Hepatocyte (in vitro differentiated cells): Measurements from ENCODE around the gene SLC45A2. TPM values are rescaled to one million over a fixed set of nuclear protein-coding genes. Genes with fewer than 3 reads are reported as not detected.
A peak's percentile ranks its signal among the peaks of the same experiment; 100 is the strongest.

Experiments
- DNase-seq: peaks from one replicate; pipeline ENCODE4 v3.0.0-alpha.2; 2016; ENCODE audit warnings: low spot score
- H2AFZ ChIP-seq: fragments of 200-600 bp; sonication (generic); 2 replicates; pipeline ENCODE4 v1.6.0; 2016; ENCODE audit warnings: antibody characterized with exemption, mild to moderate bottlenecking
- H3K27ac ChIP-seq: fragments of 200-600 bp; sonication (generic); 2 replicates; pipeline ENCODE4 v1.5.1; 2016; ENCODE audit warnings: mild to moderate bottlenecking
- H3K27me3 ChIP-seq: fragments of 200-600 bp; sonication (generic); 2 replicates; pipeline ENCODE4 v1.6.1; 2016
- H3K36me3 ChIP-seq: fragments of 200-600 bp; sonication (generic); replicated peaks from 2 replicates; pipeline ENCODE4 v1.5.1; 2016; ENCODE audit warnings: low read depth; ENCODE audit not compliant: insufficient read depth
- H3K4me1 ChIP-seq: fragments of 200-600 bp; sonication (generic); 2 replicates; pipeline ENCODE4 v1.5.1; 2016; ENCODE audit warnings: mild to moderate bottlenecking, moderate library complexity; ENCODE audit not compliant: insufficient read depth
- H3K4me2 ChIP-seq: fragments of 200-600 bp; sonication (generic); 2 replicates; pipeline ENCODE4 v1.6.0; 2016
- H3K4me3 ChIP-seq: fragments of 200-600 bp; sonication (generic); 2 replicates; pipeline ENCODE4 v1.5.1; 2016; ENCODE audit warnings: mild to moderate bottlenecking
- H3K79me2 ChIP-seq: fragments of 200-600 bp; sonication (generic); 2 replicates; pipeline ENCODE4 v1.6.0; 2017; ENCODE audit warnings: mild to moderate bottlenecking
- H3K9me2 ChIP-seq: fragments of 200-600 bp; sonication (generic); replicated peaks from 2 replicates; pipeline ENCODE4 v1.6.0; 2017; ENCODE audit warnings: mild to moderate bottlenecking; ENCODE audit not compliant: insufficient read depth
- H3K9me3 ChIP-seq: fragments of 200-600 bp; sonication (generic); 2 replicates; pipeline ENCODE4 v1.5.1; 2016; ENCODE audit warnings: low read depth, mild to moderate bottlenecking
- H4K20me1 ChIP-seq: fragments of 200-600 bp; sonication (generic); 2 replicates; pipeline ENCODE4 v1.6.0; 2016; ENCODE audit warnings: mild to moderate bottlenecking; ENCODE audit not compliant: insufficient read depth, poor library complexity, severe bottlenecking
- CTCF ChIP-seq: fragments of 200-600 bp; sonication (generic); IDR thresholded peaks from 2 replicates; pipeline ENCODE4 v1.5.1; 2016; ENCODE audit warnings: antibody characterized with exemption, mild to moderate bottlenecking; ENCODE audit not compliant: poor library complexity
- EZH2 ChIP-seq: fragments of 200-600 bp; sonication (generic); IDR thresholded peaks from 2 replicates; pipeline ENCODE4 v1.6.1; 2016; ENCODE audit warnings: antibody characterized with exemption, mild to moderate bottlenecking, borderline replicate concordance
- EZH2phosphoT487 ChIP-seq: fragments of 200-600 bp; sonication (generic); IDR thresholded peaks from one replicate; pipeline ENCODE4 v1.6.1; 2018; ENCODE audit warnings: antibody characterized with exemption, mild to moderate bottlenecking, low read depth, moderate library complexity; ENCODE audit not compliant: unreplicated experiment, severe bottlenecking
- WGBS: methylation state at CpG from one replicate; pipeline ENCODE4 v1.1.6; 2016; ENCODE audit warnings: low lambda C conversion rate; ENCODE audit errors: missing lambda C conversion rate; 5-methylcytosine and 5-hydroxymethylcytosine counted together
- polyA plus RNA-seq: library from polyadenylated mRNA; unstranded; fragments of >200 nt; fragmentation: Nextera tagmentation; extraction: Ambion mirVana; gene quantifications from 2 replicates; pipeline ENCODE4 v1.2.1, GENCODE V29; 2016
- total RNA-seq: library from RNA; depleted of rRNA; stranded (reverse); fragments of >200 nt; gene quantifications from 2 replicates; pipeline ENCODE4 v1.2.3, GENCODE V29; 2014

The SLC45A2 gene
- total and polyA plus RNA-seq, 2 experiments from 2014 or later: 1.4 to 1.8 TPM

- H4K20me1 ChIP-seq: no peaks in the 10 kb centered on the region
- TF ChIP-seq EZH2phosphoT487 (no peak), EZH2 (no peak), CTCF (no peak)
- H3K27ac ChIP-seq: no peak overlapping the region
- H3K27me3 ChIP-seq: no peaks in the 10 kb centered on the region
- no peak overlapping the region for H3K4me2 ChIP-seq
- H3K9me3 ChIP-seq: no peaks in the 10 kb centered on the region
- WGBS: 72% methylated on average over 1 of the region's 1 CpG
- no peaks in the 10 kb centered on the region for H3K79me2 ChIP-seq
- no peaks in the 10 kb centered on the region for H3K36me3 ChIP-seq
- no peak for DNase-seq
- H3K9me2 ChIP-seq: no peaks in the 10 kb centered on the region
- H3K4me1 ChIP-seq: peaks cover 4% of the 10 kb centered on the region
- no peak overlapping the region for H3K4me3 ChIP-seq
- no peak overlapping the region for H2AFZ ChIP-seq
Observed at GRCh38 chr5:34030048-34030447, 45.6 kb upstream of the SLC45A2 start.

DNA sequence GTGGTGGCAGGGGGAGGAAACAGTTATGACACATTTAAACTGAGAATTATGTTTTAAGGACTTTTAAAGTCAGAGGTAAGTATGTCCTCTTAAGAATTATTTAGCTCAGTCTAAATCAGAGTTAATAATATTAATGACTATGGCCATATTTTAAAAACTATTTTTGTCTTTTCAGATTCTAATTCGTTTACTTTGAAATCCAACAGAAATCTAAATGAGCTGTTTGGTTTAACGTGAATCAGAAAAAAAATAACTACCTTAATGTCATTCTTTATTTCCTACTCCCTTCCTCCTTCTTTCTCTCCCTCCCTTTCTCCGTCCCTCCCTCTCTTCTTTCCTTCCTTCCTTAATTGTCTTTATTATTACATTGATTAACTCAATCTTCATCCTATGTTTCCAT lies 43.9 kb upstream of the SLC45A2 start:
- Histone ChIP-seq H4K20me1 (no peaks in the 10 kb centered on the region), H3K79me2 (no peaks in the 10 kb centered on the region), H3K4me2 (no peak overlapping the region), H2AFZ (no peak overlapping the region), H3K9me3 (no peaks in the 10 kb centered on the region), H3K27ac (no peak overlapping the region), H3K27me3 (no peaks in the 10 kb centered on the region), H3K4me3 (no peak overlapping the region), H3K36me3 (no peaks in the 10 kb centered on the region), H3K4me1 (no peaks in the 10 kb centered on the region), H3K9me2 (no peaks in the 10 kb centered on the region)
- WGBS: 83% methylated on average over 3 of the region's 3 CpGs
- no peak for DNase-seq
- TF ChIP-seq EZH2 (no peak), CTCF (no peak), EZH2phosphoT487 (no peak)

DNA sequence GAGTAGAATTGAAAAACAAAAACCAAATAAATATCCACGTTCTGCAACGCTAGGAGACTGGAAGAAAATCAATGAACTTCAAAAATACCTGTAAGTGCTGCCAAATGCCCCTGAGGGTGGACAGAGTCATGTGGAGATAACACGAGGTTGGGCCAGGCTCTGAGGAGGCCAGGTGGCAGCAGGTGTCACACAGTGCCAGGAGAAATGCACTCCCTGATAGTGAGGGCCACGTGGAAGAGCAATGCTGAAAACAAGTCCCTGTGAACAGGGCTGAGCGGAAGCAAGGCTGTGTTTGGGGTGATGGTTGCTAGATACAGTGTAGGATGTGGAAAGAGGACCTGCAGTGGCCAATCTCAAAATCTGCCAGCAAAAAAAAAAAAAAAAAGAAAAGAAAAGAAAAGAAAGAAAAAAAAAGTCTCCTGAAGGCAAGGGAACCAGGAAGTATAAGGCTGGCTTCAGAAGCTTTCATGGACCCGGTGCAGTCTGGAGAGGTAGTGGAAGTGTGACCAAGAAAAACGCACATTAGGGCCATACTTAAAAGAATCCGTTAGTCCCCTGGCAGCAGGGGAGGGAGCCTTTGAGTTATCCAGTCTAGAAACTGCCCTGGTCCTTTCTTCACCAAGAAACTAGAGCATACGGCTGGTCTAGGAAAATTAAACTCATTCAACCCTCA lies 41.7 kb upstream of the SLC45A2 start:
- H3K4me1 ChIP-seq: peaks cover 7% of the 10 kb centered on the region
- H3K36me3 ChIP-seq: no peaks in the 10 kb centered on the region
- H3K27me3 ChIP-seq: no peaks in the 10 kb centered on the region
- no peak for TF ChIP-seq EZH2
- H4K20me1 ChIP-seq: no peaks in the 10 kb centered on the region
- H3K9me3 ChIP-seq: no peaks in the 10 kb centered on the region
- H3K27ac ChIP-seq: no peak overlapping the region
- H3K9me2 ChIP-seq: no peaks in the 10 kb centered on the region
- no peak overlapping the region for H2AFZ ChIP-seq
- no peak overlapping the region for H3K4me2 ChIP-seq
- H3K4me3 ChIP-seq: no peak overlapping the region
- no peaks in the 10 kb centered on the region for H3K79me2 ChIP-seq
- 85% methylated on average over 9 of the region's 9 CpGs for WGBS
- no peak for DNase-seq

- peak overlapping the region; percentile 80 for H3K27ac ChIP-seq
- no peaks in the 10 kb centered on the region for H3K9me3 ChIP-seq
- H3K4me2 ChIP-seq: no peak overlapping the region
- 35% methylated on average over 2 of the region's 2 CpGs for WGBS
- no peak overlapping the region for H2AFZ ChIP-seq
- no peaks in the 10 kb centered on the region for H4K20me1 ChIP-seq
- TF ChIP-seq EZH2phosphoT487: no peak
- no peak for TF ChIP-seq CTCF
- H3K4me3 ChIP-seq: no peak overlapping the region
- H3K27me3 ChIP-seq: no peaks in the 10 kb centered on the region
- H3K79me2 ChIP-seq: no peaks in the 10 kb centered on the region
- no peak for DNase-seq
- no peaks in the 10 kb centered on the region for H3K36me3 ChIP-seq
- peaks cover 17% of the 10 kb centered on the region for H3K4me1 ChIP-seq
- H3K9me2 ChIP-seq: no peaks in the 10 kb centered on the region
Observed at GRCh38 chr5:34022121-34022705, 37.7 kb upstream of the SLC45A2 start.
